H9 (cell line): Measurements from ENCODE around the gene TMA7. TPM values are rescaled to one million over a fixed set of nuclear protein-coding genes. Genes with fewer than 3 reads are reported as not detected.

Experiments
- DNase-seq: peaks from one replicate; pipeline ENCODE4 v3.0.0-alpha.2; 2017
- H2AFZ ChIP-seq: one replicate; pipeline ENCODE4 v1.6.1; 2013; ENCODE audit warnings: mild to moderate bottlenecking, low read length, control low read depth, moderate library complexity
- H2AK5ac ChIP-seq: 2 replicates; pipeline ENCODE4 v1.6.1; 2013; ENCODE audit warnings: low read length, control low read depth, mixed read lengths; ENCODE audit not compliant: insufficient read length
- H2BK120ac ChIP-seq: one replicate; pipeline ENCODE4 v1.6.1; 2013; ENCODE audit warnings: low read depth, mild to moderate bottlenecking, low read length, control low read depth, inconsistent platforms; ENCODE audit not compliant: poor library complexity, severe bottlenecking
- H2BK12ac ChIP-seq: 2 replicates; pipeline ENCODE4 v1.6.1; 2013; ENCODE audit warnings: low read length, control low read depth, mixed read lengths, low read depth; ENCODE audit not compliant: insufficient read length
- H2BK15ac ChIP-seq: 2 replicates; pipeline ENCODE4 v1.6.1; 2013; ENCODE audit warnings: low read depth, low read length, control low read depth
- H2BK20ac ChIP-seq: one replicate; pipeline ENCODE4 v1.6.1; 2013; ENCODE audit warnings: low read depth, mild to moderate bottlenecking, low read length, control low read depth, inconsistent platforms; ENCODE audit not compliant: poor library complexity, severe bottlenecking
- H2BK5ac ChIP-seq: 2 replicates; pipeline ENCODE4 v1.6.1; 2013; ENCODE audit warnings: low read length, control low read depth, mixed read lengths; ENCODE audit not compliant: insufficient read length
- H3K14ac ChIP-seq: 2 replicates; pipeline ENCODE4 v1.6.1; 2013; ENCODE audit warnings: low read length, control low read depth; ENCODE audit not compliant: insufficient read depth
- H3K18ac ChIP-seq: 2 replicates; pipeline ENCODE4 v1.6.1; 2013; ENCODE audit warnings: low read depth, mild to moderate bottlenecking, mixed read lengths, low read length, control low read depth; ENCODE audit not compliant: insufficient read length
- H3K23ac ChIP-seq: 2 replicates; pipeline ENCODE4 v1.6.1; 2013; ENCODE audit warnings: low read length, control low read depth, mixed read lengths, low read depth; ENCODE audit not compliant: insufficient read length
- H3K23me2 ChIP-seq: 2 replicates; pipeline ENCODE4 v1.6.1; 2013; ENCODE audit warnings: low read depth, mild to moderate bottlenecking, mixed read lengths, low read length, control low read depth; ENCODE audit not compliant: insufficient read length, poor library complexity, severe bottlenecking
- H3K27ac ChIP-seq: 2 replicates; pipeline ENCODE4 v1.5.1; 2013; ENCODE audit warnings: low read length, control low read depth, mixed read lengths, low read depth; ENCODE audit not compliant: insufficient read length
- H3K27me3 ChIP-seq: 2 replicates; pipeline ENCODE4 v1.6.1; 2013; ENCODE audit warnings: low read length, control low read depth, inconsistent platforms; ENCODE audit not compliant: insufficient read depth
- H3K4ac ChIP-seq: 2 replicates; pipeline ENCODE4 v1.6.1; 2013; ENCODE audit warnings: low read depth, mild to moderate bottlenecking, control low read depth, inconsistent platforms, low read length, moderate library complexity
- H3K4me1 ChIP-seq: 2 replicates; pipeline ENCODE4 v1.6.1; 2013; ENCODE audit warnings: low read length, control low read depth, inconsistent platforms; ENCODE audit not compliant: insufficient read depth
- H3K4me2 ChIP-seq: 2 replicates; pipeline ENCODE4 v1.6.1; 2013; ENCODE audit warnings: low read length, control low read depth, mixed read lengths; ENCODE audit not compliant: insufficient read length, insufficient read depth
- H3K56ac ChIP-seq: 2 replicates; pipeline ENCODE4 v1.6.1; 2013; ENCODE audit warnings: low read depth, mild to moderate bottlenecking, mixed read lengths, low read length, control low read depth; ENCODE audit not compliant: insufficient read length
- H3K79me1 ChIP-seq: 2 replicates; pipeline ENCODE4 v1.6.1; 2013; ENCODE audit warnings: low read depth, mild to moderate bottlenecking, moderate library complexity, low read length, control low read depth, inconsistent platforms; ENCODE audit not compliant: insufficient read depth, poor library complexity, severe bottlenecking
- H3K79me2 ChIP-seq: 2 replicates; pipeline ENCODE4 v1.6.1; 2013; ENCODE audit warnings: low read length, control low read depth, inconsistent platforms; ENCODE audit not compliant: insufficient read depth
- H3K9ac ChIP-seq: 2 replicates; pipeline ENCODE4 v1.6.1; 2013; ENCODE audit warnings: low read length, control low read depth, mixed read lengths; ENCODE audit not compliant: insufficient read length; ENCODE audit errors: extremely low read depth
- H3K9me3 ChIP-seq: one replicate; pipeline ENCODE4 v1.6.1; 2013; ENCODE audit warnings: low read depth, low read length, inconsistent platforms; ENCODE audit not compliant: control insufficient read depth
- H3T11ph ChIP-seq: one replicate; pipeline ENCODE4 v1.6.1; 2013; ENCODE audit warnings: mild to moderate bottlenecking, low read length, control low read depth, inconsistent platforms
- H4K20me1 ChIP-seq: one replicate; pipeline ENCODE4 v1.6.1; 2013; ENCODE audit not compliant: control insufficient read depth, insufficient read length, insufficient read depth
- H4K5ac ChIP-seq: 2 replicates; pipeline ENCODE4 v1.6.1; 2013; ENCODE audit warnings: low read depth, mild to moderate bottlenecking, mixed read lengths, low read length, control low read depth; ENCODE audit not compliant: insufficient read length
- H4K8ac ChIP-seq: replicated peaks from 2 replicates; pipeline ENCODE4 v1.6.1; 2013; ENCODE audit warnings: low read length, control low read depth, mixed read lengths, low read depth; ENCODE audit not compliant: insufficient read length
- H4K91ac ChIP-seq: 2 replicates; pipeline ENCODE4 v1.6.1; 2013; ENCODE audit warnings: low read depth, mild to moderate bottlenecking, moderate library complexity, mixed read lengths, low read length, control low read depth; ENCODE audit not compliant: insufficient read length
- H3K27ac Mint-ChIP-seq, 3 experiments: 2 replicates in 2 of 3; 3 replicates in 1 of 3; pipeline ENCODE4 v1.8.0; 2020 to 2021; ENCODE audit warnings: mixed read lengths in 3 of 3, mild to moderate bottlenecking in 1 of 3, moderate library complexity in 1 of 3
- H3K27me3 Mint-ChIP-seq: 2 replicates; pipeline ENCODE4 v1.8.0; 2021; ENCODE audit warnings: low read depth, mild to moderate bottlenecking, moderate library complexity, mixed read lengths
- H3K36me3 Mint-ChIP-seq, 3 experiments: 2 replicates in 2 of 3; 3 replicates in 1 of 3; pipeline ENCODE4 v1.8.0; 2020 to 2021; ENCODE audit warnings: low read depth in 3 of 3, mixed read lengths in 3 of 3; ENCODE audit not compliant: insufficient read depth in 1 of 3
- H3K4me1 Mint-ChIP-seq, 2 experiments: 2 replicates each; pipeline ENCODE4 v1.8.0; 2020; ENCODE audit warnings: mixed read lengths in 2 of 2
- H3K4me3 Mint-ChIP-seq, 2 experiments: 2 replicates in 1 of 2; 3 replicates in 1 of 2; pipeline ENCODE4 v1.8.0; 2020 to 2021; ENCODE audit warnings: mild to moderate bottlenecking in 2 of 2, mixed read lengths in 2 of 2, moderate library complexity in 1 of 2
- H3K9me3 Mint-ChIP-seq, 2 experiments: 2 replicates in 1 of 2; 3 replicates in 1 of 2; pipeline ENCODE4 v1.8.0; 2020; ENCODE audit warnings: mild to moderate bottlenecking in 2 of 2, mixed read lengths in 2 of 2, moderate library complexity in 1 of 2
- WGBS: extraction: QIAGEN DNeasy Blood & Tissue Kit; methylation state at CpG from one replicate; pipeline ENCODE4 v1.1.7; 2013; ENCODE audit warnings: missing lambda C conversion rate, low lambda C conversion rate, mixed read lengths; ENCODE audit not compliant: insufficient read length; ENCODE audit errors: extremely low coverage; 5-methylcytosine and 5-hydroxymethylcytosine counted together
- total RNA-seq: library from RNA; stranded (reverse); gene quantifications from 2 replicates; pipeline ENCODE4 v1.2.1, GENCODE V29; 2021
- TF ChIP-seq, protein P1 (sequence below): fragments of 200-600 bp; sonication (generic); conservative IDR thresholded peaks from 3 replicates; pipeline ENCODE4 v1.8.0; 2021; ENCODE audit warnings: antibody characterized with exemption, mild to moderate bottlenecking

TMA7 gene
- total RNA-seq, 1 experiment from 2014 or later: 305 TPM

DNA sequence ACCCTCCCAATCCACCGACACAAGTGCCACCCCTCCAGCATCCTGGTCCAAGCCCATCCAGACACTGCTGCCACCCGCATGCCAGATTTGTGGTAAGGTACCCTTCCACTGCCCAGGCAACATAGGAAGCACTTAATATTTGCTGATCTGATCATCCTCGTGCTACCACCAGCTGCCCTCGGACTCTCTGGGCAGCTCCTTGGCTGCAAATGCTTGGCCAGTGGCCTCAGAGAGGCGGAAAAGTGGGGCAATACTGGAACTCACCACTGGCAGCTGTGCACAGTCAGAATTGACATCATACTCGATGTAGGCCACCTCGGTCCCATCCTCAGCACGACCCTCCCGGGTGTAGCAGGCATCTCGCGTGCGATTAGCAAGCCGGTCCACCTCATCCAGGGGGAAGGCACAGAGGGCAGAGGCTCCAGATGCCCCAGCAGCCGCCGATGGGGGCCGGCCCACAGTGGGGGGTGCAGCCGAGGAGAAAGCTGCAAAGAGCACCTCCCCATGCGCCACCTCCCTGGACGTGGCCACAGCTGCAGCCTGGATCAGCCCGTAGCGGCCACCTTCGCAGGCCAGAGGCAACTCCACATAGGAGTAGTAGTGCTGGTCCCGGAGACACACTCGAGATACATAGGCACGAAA lies 16.7 kb upstream of the TMA7 start:
- no peak overlapping the region for H3K9ac ChIP-seq
- no CpG with 5 or more reads among the region's 25 CpGs for WGBS
- Mint-ChIP-seq H3K27me3 (no peaks in the 10 kb centered on the region), H3K4me3 (no peak overlapping the region; a peak in 1 of 5 replicates), H3K36me3 (peaks cover 20 to 50% (median 49%) of the 10 kb centered on the region in 3 experiments; a peak in 6 of 7 replicates), H3K4me1 (peaks cover 30 to 33% of the 10 kb centered on the region in 2 experiments), H3K9me3 (no peaks in the 10 kb centered on the region), H3K27ac (peak overlapping the region in 2 of 3 experiments; percentile 17 to 39; a peak in 3 of 7 replicates)
- H3T11ph ChIP-seq: no peak overlapping the region
- no peak overlapping the region for H2AK5ac ChIP-seq
- no peaks in the 10 kb centered on the region for H3K79me1 ChIP-seq
- H2BK120ac ChIP-seq: no peak overlapping the region
- H3K14ac ChIP-seq: no peak overlapping the region; the same call in 1 of the 2 replicates
- H3K27ac ChIP-seq: no peak overlapping the region
- H3K27me3 ChIP-seq: no peaks in the 10 kb centered on the region
- H3K4me2 ChIP-seq: no peak overlapping the region
- no peak overlapping the region for H4K91ac ChIP-seq
- H3K23ac ChIP-seq: no peak overlapping the region
- no peak for DNase-seq
- H2BK20ac ChIP-seq: no peak overlapping the region
- peaks cover 9% of the 10 kb centered on the region; the same call in 1 of the 2 replicates for H3K4me1 ChIP-seq
- no peak overlapping the region for H2AFZ ChIP-seq
- no peak overlapping the region for H3K4ac ChIP-seq
- no peak overlapping the region for H2BK15ac ChIP-seq
- no peaks in the 10 kb centered on the region for H3K9me3 ChIP-seq
- H3K18ac ChIP-seq: no peak overlapping the region
- peaks cover 33% of the 10 kb centered on the region; the same call in 1 of the 2 replicates for H3K79me2 ChIP-seq
- H3K23me2 ChIP-seq: peaks cover 7% of the 10 kb centered on the region
- no peak overlapping the region for H2BK12ac ChIP-seq
- no peaks in the 10 kb centered on the region for H4K20me1 ChIP-seq
- H3K56ac ChIP-seq: no peak overlapping the region
- TF ChIP-seq, protein P1, sequence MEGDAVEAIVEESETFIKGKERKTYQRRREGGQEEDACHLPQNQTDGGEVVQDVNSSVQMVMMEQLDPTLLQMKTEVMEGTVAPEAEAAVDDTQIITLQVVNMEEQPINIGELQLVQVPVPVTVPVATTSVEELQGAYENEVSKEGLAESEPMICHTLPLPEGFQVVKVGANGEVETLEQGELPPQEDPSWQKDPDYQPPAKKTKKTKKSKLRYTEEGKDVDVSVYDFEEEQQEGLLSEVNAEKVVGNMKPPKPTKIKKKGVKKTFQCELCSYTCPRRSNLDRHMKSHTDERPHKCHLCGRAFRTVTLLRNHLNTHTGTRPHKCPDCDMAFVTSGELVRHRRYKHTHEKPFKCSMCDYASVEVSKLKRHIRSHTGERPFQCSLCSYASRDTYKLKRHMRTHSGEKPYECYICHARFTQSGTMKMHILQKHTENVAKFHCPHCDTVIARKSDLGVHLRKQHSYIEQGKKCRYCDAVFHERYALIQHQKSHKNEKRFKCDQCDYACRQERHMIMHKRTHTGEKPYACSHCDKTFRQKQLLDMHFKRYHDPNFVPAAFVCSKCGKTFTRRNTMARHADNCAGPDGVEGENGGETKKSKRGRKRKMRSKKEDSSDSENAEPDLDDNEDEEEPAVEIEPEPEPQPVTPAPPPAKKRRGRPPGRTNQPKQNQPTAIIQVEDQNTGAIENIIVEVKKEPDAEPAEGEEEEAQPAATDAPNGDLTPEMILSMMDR: no peak
- H4K5ac ChIP-seq: no peak overlapping the region
- no peak overlapping the region for H4K8ac ChIP-seq
- H2BK5ac ChIP-seq: no peak overlapping the region
